DND-41 (cell line): ENCODE measurements around the gene ZNF592.

Experiments
- ATAC-seq: fragments of 200-7000 bp; cut with Tn5 transposase; 3 replicates; pipeline ENCODE4 v1.9.1; 2021; ENCODE audit warnings: low read depth; ENCODE audit not compliant: insufficient read depth
- DNase-seq: peaks from one replicate; pipeline ENCODE4 v3.0.0-alpha.2; 2020
- H2AFZ ChIP-seq: 2 replicates; pipeline ENCODE4 v1.6.0; 2012; ENCODE audit warnings: low read depth, low read length
- H3K27ac ChIP-seq: 2 replicates; pipeline ENCODE4 v1.5.1; 2012; ENCODE audit warnings: low read length, inconsistent platforms
- H3K27me3 ChIP-seq: fragments of 200-600 bp; sonication (generic); 2 replicates; pipeline ENCODE4 v1.6.0; 2012; ENCODE audit warnings: low read length, mild to moderate bottlenecking, inconsistent platforms; ENCODE audit not compliant: insufficient read depth, poor library complexity
- H3K36me3 ChIP-seq: 2 replicates; pipeline ENCODE4 v1.5.1; 2012; ENCODE audit warnings: low read length, inconsistent platforms; ENCODE audit not compliant: insufficient read depth
- H3K4me1 ChIP-seq: 2 replicates; pipeline ENCODE4 v1.5.1; 2012; ENCODE audit warnings: mild to moderate bottlenecking, low read length; ENCODE audit not compliant: insufficient read depth
- H3K4me2 ChIP-seq: 2 replicates; pipeline ENCODE4 v1.6.0; 2012; ENCODE audit warnings: mild to moderate bottlenecking, moderate library complexity, low read length, inconsistent platforms; ENCODE audit not compliant: insufficient read depth
- H3K4me3 ChIP-seq, 2 experiments: fragments of 200-600 bp in 1 of 2; shearing (Covaris generic) in 1 of 2; 2 replicates each; pipeline ENCODE4 v1.5.1; 2012 to 2016; ENCODE audit warnings: inconsistent platforms in 2 of 2, low read length in 2 of 2, mild to moderate bottlenecking in 2 of 2, low read depth in 1 of 2, moderate library complexity in 1 of 2
- H3K79me2 ChIP-seq: 2 replicates; pipeline ENCODE4 v1.6.0; 2012; ENCODE audit warnings: low read length, inconsistent platforms; ENCODE audit not compliant: insufficient read depth
- H3K9ac ChIP-seq: 2 replicates; pipeline ENCODE4 v1.6.0; 2012; ENCODE audit warnings: low read depth, mild to moderate bottlenecking, inconsistent platforms, low read length, moderate library complexity
- H3K9me3 ChIP-seq: 2 replicates; pipeline ENCODE4 v1.5.1; 2012; ENCODE audit warnings: low read length, moderate library complexity, mild to moderate bottlenecking, inconsistent platforms; ENCODE audit not compliant: insufficient read depth, severe bottlenecking
- H4K20me1 ChIP-seq: 2 replicates; pipeline ENCODE4 v1.6.0; 2012; ENCODE audit warnings: low read length; ENCODE audit not compliant: insufficient read depth
- CTCF ChIP-seq: IDR thresholded peaks from 2 replicates; pipeline ENCODE4 v1.5.1; 2012; ENCODE audit warnings: borderline replicate concordance, low read length, moderate library complexity, mild to moderate bottlenecking; ENCODE audit not compliant: poor library complexity, severe bottlenecking; ENCODE audit errors: extremely low read depth
- EZH2 ChIP-seq: IDR thresholded peaks from 3 replicates; pipeline ENCODE4 v1.6.1; 2012; ENCODE audit warnings: borderline replicate concordance, low read depth, mild to moderate bottlenecking, moderate library complexity, low read length, inconsistent platforms; ENCODE audit not compliant: severe bottlenecking

ZNF592 gene

GRCh38 chr15:84834969-84835368, 86.6 kb downstream of the ZNF592 start:
- no peak overlapping the region for H3K4me2 ChIP-seq
- H3K9ac ChIP-seq: no peak overlapping the region
- no peaks in the 10 kb centered on the region for H3K36me3 ChIP-seq
- TF ChIP-seq CTCF (no peak), EZH2 (no peak)
- peaks cover 14% of the 10 kb centered on the region for H3K27me3 ChIP-seq
- no peak for ATAC-seq
- H3K4me3 ChIP-seq: no peak overlapping the region
- no peak for DNase-seq
- H3K4me1 ChIP-seq: no peaks in the 10 kb centered on the region
- H2AFZ ChIP-seq: no peak overlapping the region
- no peak overlapping the region for H3K27ac ChIP-seq
- H3K79me2 ChIP-seq: no peaks in the 10 kb centered on the region
- no peaks in the 10 kb centered on the region for H3K9me3 ChIP-seq
- H4K20me1 ChIP-seq: no peaks in the 10 kb centered on the region

- H3K36me3 ChIP-seq: no peaks in the 10 kb centered on the region
- peaks cover 14% of the 10 kb centered on the region for H3K27me3 ChIP-seq
- no peaks in the 10 kb centered on the region for H4K20me1 ChIP-seq
- H3K4me3 ChIP-seq: no peak overlapping the region
- no peak overlapping the region for H2AFZ ChIP-seq
- H3K4me2 ChIP-seq: no peak overlapping the region
- H3K4me1 ChIP-seq: no peaks in the 10 kb centered on the region
- TF ChIP-seq CTCF: no peak
- no peak for TF ChIP-seq EZH2
- H3K9ac ChIP-seq: no peak overlapping the region
- H3K79me2 ChIP-seq: no peaks in the 10 kb centered on the region
- no peak overlapping the region for H3K27ac ChIP-seq
- H3K9me3 ChIP-seq: no peaks in the 10 kb centered on the region
- no peak for ATAC-seq
- no peak for DNase-seq
Observed at GRCh38 chr15:84835661-84836337, 87.4 kb downstream of the ZNF592 start.

- H2AFZ ChIP-seq: no peak overlapping the region
- no peaks in the 10 kb centered on the region for H4K20me1 ChIP-seq
- H3K27me3 ChIP-seq: peaks cover 10% of the 10 kb centered on the region
- DNase-seq (no peak), ATAC-seq (no peak)
- H3K9ac ChIP-seq: no peak overlapping the region
- no peaks in the 10 kb centered on the region for H3K4me1 ChIP-seq
- H3K9me3 ChIP-seq: no peaks in the 10 kb centered on the region
- TF ChIP-seq EZH2 (no peak), CTCF (no peak)
- no peak overlapping the region for H3K27ac ChIP-seq
- no peaks in the 10 kb centered on the region for H3K36me3 ChIP-seq
- H3K4me2 ChIP-seq: no peak overlapping the region
- no peaks in the 10 kb centered on the region for H3K79me2 ChIP-seq
- no peak overlapping the region for H3K4me3 ChIP-seq
Observed at GRCh38 chr15:84836844-84837243, 88.5 kb downstream of the ZNF592 start.

GRCh38 chr15:84839714-84840113, 91.3 kb downstream of the ZNF592 start:
- no peak overlapping the region for H3K27ac ChIP-seq
- H2AFZ ChIP-seq: no peak overlapping the region
- ATAC-seq: no peak
- no peaks in the 10 kb centered on the region for H3K36me3 ChIP-seq
- H3K9me3 ChIP-seq: no peaks in the 10 kb centered on the region
- no peak overlapping the region for H3K9ac ChIP-seq
- H3K79me2 ChIP-seq: no peaks in the 10 kb centered on the region
- H3K4me2 ChIP-seq: no peak overlapping the region
- no peak for TF ChIP-seq EZH2
- no peak for TF ChIP-seq CTCF
- no peaks in the 10 kb centered on the region for H3K4me1 ChIP-seq
- no peak overlapping the region for H3K4me3 ChIP-seq
- no peaks in the 10 kb centered on the region for H3K27me3 ChIP-seq
- H4K20me1 ChIP-seq: no peaks in the 10 kb centered on the region
- DNase-seq: no peak
